ENCODE results near the gene NUP214.

DNA sequence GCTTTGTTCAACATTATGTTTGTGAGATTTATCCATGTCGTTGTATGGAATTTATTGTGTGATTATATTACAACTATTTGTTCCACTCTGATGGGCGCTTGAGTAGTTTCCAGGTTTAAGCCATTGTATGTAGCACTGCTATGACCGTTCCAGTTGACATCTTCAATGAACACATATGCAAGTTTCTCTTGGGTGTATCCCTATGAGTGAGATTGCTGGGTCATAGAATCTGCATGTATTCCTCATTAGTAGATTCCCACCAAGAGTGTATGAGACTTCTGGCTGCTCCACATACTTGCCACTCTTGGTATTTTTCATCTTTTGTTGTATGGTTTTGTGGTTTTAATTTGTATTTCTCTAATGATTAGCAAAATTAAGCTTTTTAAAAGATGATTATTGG, 22.9 kb downstream of the NUP214 start:
- TF ChIP-seq POLR2A (IDR thresholded peaks at IDR 0.05; ENCODE audit: low read length) (no peak), GATA1 (IDR thresholded peaks at IDR 0.05; ENCODE audit: low read depth, low read length) (no peak)
